Measurements from ENCODE around the gene CATSPERZ.

DNA sequence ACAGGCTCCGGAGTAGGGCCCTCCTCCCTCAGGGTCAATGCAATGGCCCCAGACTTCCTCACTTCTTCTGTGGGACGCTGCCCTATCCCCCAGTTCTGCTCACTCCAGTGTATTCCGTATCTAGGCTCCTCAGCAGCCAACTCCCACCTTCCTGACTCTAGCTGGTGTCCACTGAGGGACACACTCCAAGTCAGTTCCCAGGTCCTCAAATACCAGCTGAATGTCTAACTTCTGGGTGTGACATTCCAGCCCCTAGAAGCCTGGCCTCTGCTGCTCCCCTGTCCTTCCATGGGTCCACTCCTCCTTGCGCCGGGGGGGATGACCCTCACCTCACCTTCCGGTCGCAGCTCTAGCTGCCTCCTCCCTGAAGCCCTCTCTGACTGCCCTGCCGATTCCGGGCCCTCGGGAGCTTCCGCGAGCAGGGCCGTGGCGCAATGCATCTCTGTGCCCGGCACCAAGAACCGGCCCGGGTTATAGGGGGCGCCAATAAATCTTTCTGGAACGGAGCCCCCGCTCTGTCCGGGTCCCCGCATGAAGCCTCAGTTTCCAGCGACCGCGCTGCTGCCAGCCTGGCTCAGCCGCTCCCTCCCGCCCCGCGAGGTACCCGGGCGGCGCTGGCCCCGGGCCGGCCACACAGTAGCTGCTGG, 31.1 kb upstream of the CATSPERZ start:
- TF ChIP-seq ZNF589 (CRISPR knock-in tag; IDR thresholded peaks at IDR 0.05; ENCODE audit: low read depth), result no peak; the same call in 1 of the 2 replicates
- TF ChIP-seq NFE2L1 (tag; IDR thresholded peaks at IDR 0.05; ENCODE audit: borderline replicate concordance, low read depth), result no peak
- TF ChIP-seq CBX2 (IDR thresholded peaks at IDR 0.05; ENCODE audit: insufficient read depth, low read length, poor library complexity, severe bottlenecking), result no peak
